Natural killer cell (primary cell): Measurements from ENCODE around the gene HYOU1. TPM values are rescaled to one million over a fixed set of nuclear protein-coding genes. Genes with fewer than 3 reads are reported as not detected.

Source experiments
- ATAC-seq, 3 donors: fragments of 150-1000 bp in 2 of 3; fragments of 200-7000 bp in 1 of 3; cut with Tn5 transposase; 1 replicate in 1 of 3; 2 replicates in 2 of 3; pipeline ENCODE4 v1.10.0; 2021; ENCODE audit warnings: mild to moderate bottlenecking in 2 of 3, moderate library complexity in 2 of 3
- DNase-seq, 2 donors: peaks; one replicate each; pipeline versions ENCODE4 v3.0.0 to v3.0.0-alpha.2; 2013 to 2021; ENCODE audit warnings: mixed read lengths in 1 of 2
- H3K27ac ChIP-seq: one replicate; pipeline ENCODE4 v1.5.1; 2013; ENCODE audit warnings: mild to moderate bottlenecking, low read length
- H3K27me3 ChIP-seq: one replicate; pipeline ENCODE4 v1.6.1; 2013; ENCODE audit warnings: low read length; ENCODE audit not compliant: control insufficient read depth, insufficient read depth
- H3K36me3 ChIP-seq: one replicate; pipeline ENCODE4 v1.6.1; 2013; ENCODE audit warnings: low read length; ENCODE audit not compliant: control insufficient read depth, insufficient read depth
- H3K4me1 ChIP-seq: one replicate; pipeline ENCODE4 v1.6.1; 2013; ENCODE audit warnings: low read length; ENCODE audit not compliant: control insufficient read depth, insufficient read depth
- H3K4me3 ChIP-seq: one replicate; pipeline ENCODE4 v1.5.1; 2013; ENCODE audit warnings: low read length
- H3K9me3 ChIP-seq: one replicate; pipeline ENCODE4 v1.6.1; 2013; ENCODE audit warnings: low read length; ENCODE audit not compliant: control insufficient read depth, insufficient read depth
- H3K27ac Mint-ChIP-seq, 2 donors: one replicate each; pipeline ENCODE4 v1.8.0; 2022; ENCODE audit warnings: mild to moderate bottlenecking in 2 of 2, mixed read lengths in 2 of 2, moderate library complexity in 1 of 2
- H3K27me3 Mint-ChIP-seq, 2 donors: one replicate each; pipeline ENCODE4 v1.8.0; 2022; ENCODE audit warnings: low read depth in 2 of 2, mixed read lengths in 2 of 2
- H3K36me3 Mint-ChIP-seq: one replicate; pipeline ENCODE4 v1.8.0; 2022; ENCODE audit warnings: mixed read lengths
- H3K4me1 Mint-ChIP-seq, 2 donors: one replicate each; pipeline ENCODE4 v1.8.0; 2022; ENCODE audit warnings: mixed read lengths in 2 of 2
- H3K4me3 Mint-ChIP-seq: one replicate; pipeline ENCODE4 v1.8.0; 2022; ENCODE audit warnings: mild to moderate bottlenecking, moderate library complexity, mixed read lengths
- H3K9me3 Mint-ChIP-seq, 2 donors: one replicate each; pipeline ENCODE4 v1.8.0; 2022; ENCODE audit warnings: mixed read lengths in 2 of 2
- WGBS: methylation state at CpG from one replicate; pipeline ENCODE4 v1.1.7; 2013; ENCODE audit warnings: missing lambda C conversion rate; ENCODE audit not compliant: insufficient coverage; 5-methylcytosine and 5-hydroxymethylcytosine counted together
- intact Hi-C: fragments of 100-400 bp; cut with micrococcal nuclease; formaldehyde crosslinking; loops from one replicate; pipeline ENCODE4 v1.14.2; 2022
- total RNA-seq, 4 donors: library from RNA; stranded (reverse); fragments of 120-200 nt in 1 of 4; gene quantifications; one replicate each; pipeline versions ENCODE4 v1.2.3 to v1.2.4, GENCODE V29; 2013 to 2022
- TF ChIP-seq, protein P1 (sequence below): fragments of 200-600 bp; IDR thresholded peaks from one replicate; pipeline ENCODE4 v1.8.0; 2022; ENCODE audit warnings: antibody characterized with exemption

The HYOU1 gene
- total RNA-seq, 3 donors from 2014 or later (not counting 1 experiment from before 2014, with no cell fraction given) = 114 to 146 (median 123) TPM

DNA sequence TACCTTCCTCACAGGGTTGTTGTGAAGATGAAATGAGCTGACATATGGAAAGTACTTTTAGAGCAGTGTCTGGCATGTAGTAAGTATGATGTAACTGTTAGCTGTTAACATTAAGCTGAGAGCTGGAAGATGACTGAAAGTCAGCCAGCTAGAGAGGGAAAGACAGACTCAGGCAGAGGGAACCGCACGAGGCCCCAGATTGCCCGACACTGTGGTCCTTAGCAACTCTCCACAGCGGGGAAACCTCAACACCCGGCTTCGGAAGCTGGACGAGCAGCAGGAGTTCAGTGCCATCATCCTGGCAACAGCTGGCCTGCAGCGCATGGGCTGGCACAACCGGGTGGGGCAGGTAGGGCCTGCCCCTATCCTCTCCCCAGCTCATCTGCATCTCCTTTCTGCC, 34.2 kb upstream of the HYOU1 start:
- Mint-ChIP-seq H3K4me1 (peaks cover 21 to 35% of the 10 kb centered on the region in 2 donors), H3K27ac (no peak overlapping the region), H3K4me3 (no peak overlapping the region), H3K9me3 (no peaks in the 10 kb centered on the region), H3K36me3 (no peaks in the 10 kb centered on the region), H3K27me3 (no peaks in the 10 kb centered on the region)
- no peaks in the 10 kb centered on the region for H3K27me3 ChIP-seq
- ATAC-seq = no peak
- intact Hi-C loops = no loop called here
- TF ChIP-seq, protein P1, sequence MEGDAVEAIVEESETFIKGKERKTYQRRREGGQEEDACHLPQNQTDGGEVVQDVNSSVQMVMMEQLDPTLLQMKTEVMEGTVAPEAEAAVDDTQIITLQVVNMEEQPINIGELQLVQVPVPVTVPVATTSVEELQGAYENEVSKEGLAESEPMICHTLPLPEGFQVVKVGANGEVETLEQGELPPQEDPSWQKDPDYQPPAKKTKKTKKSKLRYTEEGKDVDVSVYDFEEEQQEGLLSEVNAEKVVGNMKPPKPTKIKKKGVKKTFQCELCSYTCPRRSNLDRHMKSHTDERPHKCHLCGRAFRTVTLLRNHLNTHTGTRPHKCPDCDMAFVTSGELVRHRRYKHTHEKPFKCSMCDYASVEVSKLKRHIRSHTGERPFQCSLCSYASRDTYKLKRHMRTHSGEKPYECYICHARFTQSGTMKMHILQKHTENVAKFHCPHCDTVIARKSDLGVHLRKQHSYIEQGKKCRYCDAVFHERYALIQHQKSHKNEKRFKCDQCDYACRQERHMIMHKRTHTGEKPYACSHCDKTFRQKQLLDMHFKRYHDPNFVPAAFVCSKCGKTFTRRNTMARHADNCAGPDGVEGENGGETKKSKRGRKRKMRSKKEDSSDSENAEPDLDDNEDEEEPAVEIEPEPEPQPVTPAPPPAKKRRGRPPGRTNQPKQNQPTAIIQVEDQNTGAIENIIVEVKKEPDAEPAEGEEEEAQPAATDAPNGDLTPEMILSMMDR = no peak
- no peak for DNase-seq
- H3K9me3 ChIP-seq = no peaks in the 10 kb centered on the region
- peaks cover 38% of the 10 kb centered on the region for H3K4me1 ChIP-seq
- 93% methylated on average over 9 of the region's 9 CpGs for WGBS
- no peak overlapping the region for H3K4me3 ChIP-seq
- H3K36me3 ChIP-seq = peaks cover 2% of the 10 kb centered on the region
- H3K27ac ChIP-seq = no peak overlapping the region

GRCh38 chr11:119089319-119089718, 32.3 kb upstream of the HYOU1 start:
- Mint-ChIP-seq H3K36me3 (no peaks in the 10 kb centered on the region), H3K27ac (no peak overlapping the region), H3K4me3 (no peak overlapping the region), H3K9me3 (no peaks in the 10 kb centered on the region), H3K4me1 (peaks cover 21 to 35% of the 10 kb centered on the region in 2 donors), H3K27me3 (no peaks in the 10 kb centered on the region)
- DNase-seq (no peak), ATAC-seq (no peak)
- Histone ChIP-seq H3K27me3 (no peaks in the 10 kb centered on the region), H3K36me3 (peaks cover 2% of the 10 kb centered on the region), H3K4me3 (no peak overlapping the region), H3K9me3 (no peaks in the 10 kb centered on the region), H3K27ac (no peak overlapping the region), H3K4me1 (peaks cover 46% of the 10 kb centered on the region)
- WGBS = 93% methylated on average over 1 of the region's 1 CpG
- intact Hi-C loops = no loop called here
- TF ChIP-seq, protein P1 = no peak

DNA sequence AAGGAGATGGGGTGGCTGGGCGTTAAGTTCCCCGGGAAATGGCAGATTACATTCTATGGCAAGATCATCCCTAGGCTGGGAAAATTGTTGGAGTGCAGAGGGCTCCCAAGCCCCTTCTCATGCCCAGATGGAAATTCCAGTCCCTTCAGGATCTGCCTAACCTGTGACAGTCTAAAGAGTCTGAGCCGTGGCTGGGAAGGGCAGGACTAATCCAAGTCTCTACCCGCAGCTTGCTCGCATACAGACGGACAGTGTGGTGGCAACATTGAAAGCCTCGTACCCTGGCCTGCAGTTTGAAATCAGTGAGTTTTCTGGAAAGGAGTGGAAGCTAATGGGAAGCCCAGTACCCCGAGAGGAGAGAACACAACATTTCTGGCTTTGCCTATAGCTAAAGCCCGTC, 31.4 kb upstream of the HYOU1 start:
- H3K9me3 Mint-ChIP-seq = no peaks in the 10 kb centered on the region
- no peak overlapping the region for H3K4me3 Mint-ChIP-seq
- intact Hi-C loops = no loop called here
- ATAC-seq (no peak), DNase-seq (no peak)
- Histone ChIP-seq H3K27ac (no peak overlapping the region), H3K4me1 (peaks cover 39% of the 10 kb centered on the region), H3K27me3 (no peaks in the 10 kb centered on the region), H3K36me3 (peaks cover 2% of the 10 kb centered on the region), H3K9me3 (no peaks in the 10 kb centered on the region), H3K4me3 (no peak overlapping the region)
- WGBS = 93% methylated on average over 9 of the region's 9 CpGs
- no peaks in the 10 kb centered on the region for H3K27me3 Mint-ChIP-seq
- no peak overlapping the region for H3K27ac Mint-ChIP-seq
- TF ChIP-seq, protein P1 = no peak
- peaks cover 15 to 28% of the 10 kb centered on the region in 2 donors for H3K4me1 Mint-ChIP-seq
- H3K36me3 Mint-ChIP-seq = no peaks in the 10 kb centered on the region

GRCh38 chr11:119087747-119088241, 30.8 kb upstream of the HYOU1 start:
- Histone ChIP-seq H3K27me3 (no peaks in the 10 kb centered on the region), H3K9me3 (no peaks in the 10 kb centered on the region), H3K27ac (no peak overlapping the region), H3K4me1 (peaks cover 33% of the 10 kb centered on the region), H3K36me3 (no peaks in the 10 kb centered on the region), H3K4me3 (no peak overlapping the region)
- Mint-ChIP-seq H3K36me3 (no peaks in the 10 kb centered on the region), H3K27ac (no peak overlapping the region), H3K27me3 (no peaks in the 10 kb centered on the region), H3K4me1 (peaks cover 12 to 24% of the 10 kb centered on the region in 2 donors), H3K9me3 (no peaks in the 10 kb centered on the region), H3K4me3 (no peak overlapping the region)
- ATAC-seq (no peak), DNase-seq (no peak)
- 56% methylated on average over 2 of the region's 2 CpGs for WGBS
- TF ChIP-seq, protein P1 = no peak
- intact Hi-C loops = no loop called here
